SHP77 (cell line): ENCODE measurements around the gene PLK5.
"Not testable (repeated sequence)": the region's sequence is repeated elsewhere in the genome, so short reads cannot be mapped to it uniquely, and the experiment has no call there.

Source experiments
- DNase-seq, 2 experiments: peaks; one replicate each; lab custom pipeline; 2025; lab: John Stamatoyannopoulos, UW

PLK5 gene

GRCh38 chr19:1525343-1525742 lies 1.5 kb downstream of the PLK5 start:
- DNase-seq, result no peak

DNA sequence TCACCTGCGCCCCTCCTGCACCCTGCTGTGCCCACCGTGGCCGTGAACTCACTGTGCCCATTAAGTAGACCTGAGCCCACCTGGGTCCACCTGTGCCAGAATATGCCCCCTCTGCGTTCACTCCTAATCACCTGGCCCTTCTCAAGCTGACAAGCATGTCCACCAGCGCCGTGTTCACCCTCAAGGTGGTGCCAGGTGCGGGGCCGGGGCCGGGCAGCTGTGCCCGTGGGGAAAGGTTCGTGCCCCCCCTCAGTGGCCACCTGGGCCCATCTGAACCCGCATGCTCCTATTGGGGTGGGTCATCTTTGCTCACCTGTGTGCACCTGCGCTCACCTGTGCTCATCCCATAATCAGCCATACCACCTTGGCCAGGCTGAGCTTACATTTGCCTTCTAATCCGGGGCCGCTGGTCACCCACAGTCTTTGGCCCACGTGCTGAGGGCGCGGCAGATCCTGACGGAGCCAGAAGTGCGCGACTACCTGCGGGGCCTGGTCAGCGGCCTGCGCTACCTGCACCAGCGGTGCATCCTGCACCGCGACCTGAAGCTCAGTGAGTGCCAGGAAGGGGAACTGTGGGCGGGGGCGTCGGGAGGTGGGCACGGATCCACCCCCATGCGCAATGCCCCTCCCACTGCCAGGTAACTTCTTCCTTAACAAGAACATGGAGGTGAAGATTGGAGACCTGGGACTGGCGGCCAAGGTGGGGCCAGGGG lies 2.3 kb downstream of the PLK5 start:
- DNase-seq, result no peak

GRCh38 chr19:1526979-1527649 lies 3.2 kb downstream of the PLK5 start:
- DNase-seq, result no peak

DNA sequence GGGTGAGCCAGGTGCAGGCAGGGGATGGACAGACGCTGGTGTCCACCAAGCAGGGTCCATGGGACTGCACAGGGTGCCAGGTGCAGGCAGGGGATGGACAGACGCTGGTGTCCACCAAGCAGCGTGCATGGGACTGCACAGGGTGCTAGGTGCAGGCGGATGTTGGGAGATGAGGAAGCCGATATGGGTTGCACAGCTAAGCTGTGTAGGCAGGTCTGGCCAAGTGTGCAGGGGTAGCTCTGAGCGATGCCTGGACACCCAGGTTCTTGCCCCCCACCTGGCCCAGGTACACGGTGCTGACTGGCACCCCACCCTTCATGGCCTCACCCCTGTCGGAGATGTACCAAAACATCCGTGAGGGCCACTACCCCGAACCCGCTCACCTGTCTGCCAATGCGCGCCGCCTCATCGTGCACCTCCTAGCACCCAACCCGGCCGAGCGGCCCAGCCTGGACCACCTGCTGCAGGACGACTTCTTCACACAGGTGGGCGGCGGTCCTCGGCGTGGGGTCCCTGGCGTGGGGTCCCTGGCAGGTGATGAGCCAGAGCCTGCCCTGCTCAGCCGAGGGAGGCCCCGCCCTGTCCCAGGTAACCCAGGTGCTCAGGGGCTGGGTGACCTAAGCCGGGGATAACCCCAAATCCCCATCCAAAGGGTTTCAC lies 3.9 kb downstream of the PLK5 start:
- DNase-seq, result no peak

DNA sequence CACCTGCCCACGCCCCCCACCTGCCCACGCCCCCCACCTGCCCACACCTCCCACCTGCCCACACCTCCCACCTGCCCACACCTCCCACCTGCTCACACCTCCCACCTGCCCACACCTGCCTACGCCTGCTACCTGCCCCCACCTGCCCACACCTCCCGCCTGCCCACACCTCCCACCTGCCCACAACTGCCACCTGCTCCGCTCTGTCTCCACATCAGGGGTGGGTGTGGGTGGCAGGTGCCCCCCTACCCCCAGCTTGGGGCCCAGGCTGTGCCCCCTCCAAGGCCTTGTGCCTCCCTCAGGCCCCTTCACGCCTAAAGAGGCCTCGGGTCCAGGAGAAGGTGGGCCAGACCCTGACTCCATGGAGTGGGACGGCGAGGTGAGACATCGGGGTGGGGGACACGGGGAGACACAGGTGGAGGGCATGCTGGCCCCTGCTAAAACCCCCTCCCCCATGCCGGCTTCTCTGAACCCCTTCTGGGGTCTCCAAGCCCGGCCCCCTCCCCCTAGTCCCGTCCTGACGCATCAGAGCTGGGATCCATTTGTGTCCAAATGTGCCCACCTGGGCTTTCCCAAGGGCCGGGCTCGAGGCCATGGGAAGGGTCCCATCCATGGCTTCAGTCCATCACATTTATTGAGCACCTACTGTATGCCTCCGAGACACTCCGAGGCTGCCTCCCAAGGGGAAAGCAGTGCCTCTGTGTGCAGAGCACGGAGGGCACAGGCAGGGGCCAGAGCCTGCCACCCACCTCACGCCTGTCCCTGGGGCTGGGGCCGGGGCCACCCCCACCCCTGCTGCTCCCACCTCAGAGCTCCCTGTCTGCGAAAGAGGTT lies 4.9 kb downstream of the PLK5 start:
- DNase-seq, result no peak

- no peak for DNase-seq
Observed at GRCh38 chr19:1529430-1529816, 5.5 kb downstream of the PLK5 start.

- not testable (repeated sequence) for DNase-seq
Observed at GRCh38 chr19:1530856-1531255, 7.0 kb downstream of the PLK5 start.

DNA sequence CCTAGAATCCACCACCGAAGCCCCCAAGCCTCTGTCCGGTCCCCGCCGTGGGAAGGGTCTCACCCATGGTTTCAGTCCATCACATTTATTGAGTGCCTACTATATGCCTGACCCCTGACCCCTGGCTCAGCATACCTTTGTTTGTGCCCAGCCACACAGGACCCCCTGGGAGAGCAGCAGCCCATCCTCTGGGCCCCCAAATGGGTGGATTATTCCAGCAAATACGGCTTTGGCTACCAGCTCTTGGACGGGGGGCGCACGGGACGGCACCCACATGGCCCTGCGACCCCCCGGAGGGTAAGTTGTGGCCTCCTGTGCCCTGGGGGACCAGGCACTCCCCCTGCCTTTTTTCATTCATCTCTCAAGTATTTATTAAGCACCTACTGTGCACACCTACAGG lies 7.7 kb downstream of the PLK5 start:
- DNase-seq, result no peak

GRCh38 chr19:1532003-1532402 lies 8.1 kb downstream of the PLK5 start:
- no peak for DNase-seq

DNA sequence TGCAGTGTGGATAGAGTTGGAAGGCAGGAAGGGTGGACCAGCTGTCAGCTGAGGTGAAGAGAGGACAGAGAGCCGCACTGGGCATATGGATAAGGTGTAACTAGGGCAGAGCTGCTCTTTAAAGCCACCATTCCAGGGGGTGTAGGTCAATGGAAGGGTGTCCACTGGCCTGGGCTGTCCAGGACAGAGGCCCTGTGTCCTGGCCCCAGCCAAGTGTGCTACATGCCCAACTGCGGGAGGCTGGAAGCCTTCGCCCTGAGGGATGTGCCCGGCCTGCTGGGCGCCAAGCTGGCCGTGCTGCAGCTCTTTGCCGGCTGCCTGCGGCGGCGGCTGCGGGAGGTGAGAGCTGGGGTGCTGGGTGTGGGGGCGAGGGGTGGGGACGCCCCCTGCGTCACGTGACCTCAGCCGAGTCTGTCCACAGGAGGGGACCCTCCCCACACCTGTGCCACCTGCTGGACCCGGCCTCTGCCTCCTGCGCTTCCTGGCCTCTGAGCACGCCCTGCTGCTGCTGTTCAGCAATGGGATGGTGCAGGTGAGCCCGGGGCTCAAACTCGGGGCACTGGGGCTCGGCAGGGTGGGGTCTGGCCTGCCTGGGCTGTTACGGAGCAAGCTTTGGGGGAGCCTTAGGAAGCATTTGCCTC lies 9.8 kb downstream of the PLK5 start:
- DNase-seq, result no peak

DNA sequence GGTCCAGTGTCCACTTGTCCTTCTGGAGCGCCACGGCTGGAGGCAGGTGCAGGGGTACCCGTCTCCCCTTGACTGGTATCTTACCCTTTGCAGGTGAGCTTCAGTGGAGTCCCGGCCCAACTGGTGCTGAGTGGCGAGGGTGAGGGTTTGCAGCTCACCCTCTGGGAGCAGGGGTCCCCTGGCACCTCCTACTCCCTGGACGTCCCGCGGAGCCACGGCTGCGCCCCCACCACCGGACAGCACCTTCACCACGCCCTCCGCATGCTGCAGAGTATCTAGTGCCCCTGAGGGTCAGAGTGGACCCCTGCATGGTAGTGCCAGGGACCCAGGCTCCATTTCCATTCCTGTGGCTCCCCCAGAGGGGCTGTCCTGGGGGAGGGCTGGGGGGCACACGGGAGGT lies 11.1 kb downstream of the PLK5 start:
- DNase-seq, result no peak

GRCh38 chr19:1535699-1536098 lies 11.8 kb downstream of the PLK5 start:
- not testable (repeated sequence) for DNase-seq

DNA sequence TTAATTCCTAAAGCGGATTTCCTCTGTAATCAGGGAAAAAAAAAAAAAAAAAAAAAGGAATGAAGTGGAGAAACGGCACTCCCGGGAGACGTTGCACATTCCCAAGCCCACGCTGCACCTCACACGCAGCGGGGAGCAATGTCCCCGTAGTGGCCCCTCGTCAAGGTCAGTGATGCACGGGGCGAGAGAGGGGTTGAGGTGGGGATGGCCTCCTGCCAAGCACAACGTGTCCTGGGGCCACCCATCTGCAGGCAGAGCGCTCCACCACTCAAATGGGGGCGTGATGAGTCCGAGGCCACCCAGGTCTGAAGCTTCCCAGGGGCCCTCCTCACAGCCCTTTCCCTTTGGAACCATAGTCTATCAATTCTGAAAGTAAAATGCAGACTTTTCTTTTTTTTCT lies 15.1 kb downstream of the PLK5 start:
- DNase-seq, result no peak

GRCh38 chr19:1539749-1540148 lies 15.9 kb downstream of the PLK5 start:
- not testable (repeated sequence) for DNase-seq

GRCh38 chr19:1540365-1540925 lies 16.6 kb downstream of the PLK5 start:
- no peak for DNase-seq

- no peak for DNase-seq
Observed at GRCh38 chr19:1549332-1549945, 25.6 kb downstream of the PLK5 start.

DNA sequence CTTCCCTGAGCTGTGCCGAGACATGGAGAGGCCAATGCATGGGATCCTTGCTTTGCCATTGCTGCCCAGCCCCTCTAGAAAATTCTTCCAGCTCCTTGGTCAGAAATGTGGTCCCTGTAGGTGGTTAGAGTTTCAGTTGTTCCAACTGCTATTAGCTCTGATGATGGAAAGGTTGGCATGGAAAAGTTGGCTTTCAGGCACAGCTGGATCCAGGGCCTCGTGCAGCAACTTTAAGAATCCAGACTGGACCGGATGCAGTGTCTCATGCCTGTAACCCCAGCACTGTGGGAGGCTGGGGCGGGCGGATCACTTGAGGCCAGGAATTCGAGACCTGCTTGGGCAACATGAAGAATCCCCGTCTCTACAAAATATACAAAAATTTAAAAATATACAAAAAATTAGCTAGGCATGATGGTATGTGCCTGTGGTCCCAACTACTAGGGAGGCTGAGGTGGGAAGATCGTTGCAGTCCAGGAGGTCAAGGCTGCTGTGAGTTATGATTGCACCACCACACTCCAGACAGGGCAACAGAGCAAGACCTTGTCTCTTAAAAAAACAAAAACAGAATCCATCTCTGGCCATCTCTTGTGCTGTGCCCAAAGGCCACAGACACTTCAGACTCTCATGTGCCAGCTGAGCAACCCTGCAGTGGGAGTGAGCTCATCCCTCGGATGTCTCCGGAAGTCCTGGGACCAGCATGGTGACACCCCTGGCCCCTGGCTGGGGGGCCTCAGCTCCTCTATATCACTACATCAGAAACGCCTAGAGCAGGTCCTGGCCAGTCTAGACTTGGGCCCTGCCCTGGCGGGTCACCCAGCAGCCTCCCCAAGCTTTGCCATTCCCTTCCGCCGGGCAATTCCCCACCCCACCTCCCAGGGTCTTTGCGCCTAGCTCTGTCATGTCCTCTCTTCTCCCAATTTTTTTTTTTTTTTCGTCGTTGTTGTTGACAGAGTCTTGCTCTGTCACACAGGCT lies 27.5 kb downstream of the PLK5 start:
- DNase-seq, result no peak

GRCh38 chr19:1553415-1553814 lies 29.5 kb downstream of the PLK5 start:
- no peak for DNase-seq

DNA sequence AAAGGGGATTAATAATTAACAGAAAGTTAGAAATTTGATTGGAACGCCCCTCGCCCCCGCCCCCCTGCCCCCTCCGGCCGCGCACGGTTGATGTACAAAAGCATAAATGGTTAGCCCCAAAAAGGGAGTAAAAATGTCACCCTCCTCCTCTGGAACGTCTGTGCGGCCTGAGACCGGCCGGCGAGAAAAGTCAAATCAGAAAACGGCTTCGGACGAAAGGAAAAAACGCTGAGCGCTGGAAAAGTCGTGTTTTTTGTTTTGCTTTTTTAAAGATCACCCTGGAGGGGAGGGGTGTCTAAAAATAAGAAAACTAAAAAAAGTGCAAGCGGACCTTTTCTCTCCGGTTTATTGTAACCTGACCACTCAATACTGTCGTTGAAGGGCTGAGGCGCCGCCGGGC lies 31.1 kb downstream of the PLK5 start:
- DNase-seq, result no peak
